Natural killer cell (primary cell): ENCODE results near the gene EVC. TPM values are rescaled to one million over a fixed set of nuclear protein-coding genes. Genes with fewer than 3 reads are reported as not detected.

Experiments
- ATAC-seq, 3 donors: fragments of 150-1000 bp in 2 of 3; fragments of 200-7000 bp in 1 of 3; cut with Tn5 transposase; 1 replicate in 1 of 3; 2 replicates in 2 of 3; pipeline ENCODE4 v1.10.0; 2021; ENCODE audit warnings: mild to moderate bottlenecking in 2 of 3, moderate library complexity in 2 of 3
- DNase-seq, 2 donors: peaks; one replicate each; pipeline versions ENCODE4 v3.0.0 to v3.0.0-alpha.2; 2013 to 2021; ENCODE audit warnings: mixed read lengths in 1 of 2
- H3K27ac ChIP-seq: one replicate; pipeline ENCODE4 v1.5.1; 2013; ENCODE audit warnings: mild to moderate bottlenecking, low read length
- H3K27me3 ChIP-seq: one replicate; pipeline ENCODE4 v1.6.1; 2013; ENCODE audit warnings: low read length; ENCODE audit not compliant: control insufficient read depth, insufficient read depth
- H3K36me3 ChIP-seq: one replicate; pipeline ENCODE4 v1.6.1; 2013; ENCODE audit warnings: low read length; ENCODE audit not compliant: control insufficient read depth, insufficient read depth
- H3K4me1 ChIP-seq: one replicate; pipeline ENCODE4 v1.6.1; 2013; ENCODE audit warnings: low read length; ENCODE audit not compliant: control insufficient read depth, insufficient read depth
- H3K4me3 ChIP-seq: one replicate; pipeline ENCODE4 v1.5.1; 2013; ENCODE audit warnings: low read length
- H3K9me3 ChIP-seq: one replicate; pipeline ENCODE4 v1.6.1; 2013; ENCODE audit warnings: low read length; ENCODE audit not compliant: control insufficient read depth, insufficient read depth
- H3K27ac Mint-ChIP-seq, 2 donors: one replicate each; pipeline ENCODE4 v1.8.0; 2022; ENCODE audit warnings: mild to moderate bottlenecking in 2 of 2, mixed read lengths in 2 of 2, moderate library complexity in 1 of 2
- H3K27me3 Mint-ChIP-seq, 2 donors: one replicate each; pipeline ENCODE4 v1.8.0; 2022; ENCODE audit warnings: low read depth in 2 of 2, mixed read lengths in 2 of 2
- H3K36me3 Mint-ChIP-seq: one replicate; pipeline ENCODE4 v1.8.0; 2022; ENCODE audit warnings: mixed read lengths
- H3K4me1 Mint-ChIP-seq, 2 donors: one replicate each; pipeline ENCODE4 v1.8.0; 2022; ENCODE audit warnings: mixed read lengths in 2 of 2
- H3K4me3 Mint-ChIP-seq: one replicate; pipeline ENCODE4 v1.8.0; 2022; ENCODE audit warnings: mild to moderate bottlenecking, moderate library complexity, mixed read lengths
- H3K9me3 Mint-ChIP-seq, 2 donors: one replicate each; pipeline ENCODE4 v1.8.0; 2022; ENCODE audit warnings: mixed read lengths in 2 of 2
- CTCF ChIP-seq: fragments of 200-600 bp; IDR thresholded peaks from one replicate; pipeline ENCODE4 v1.8.0; 2022; ENCODE audit warnings: antibody characterized with exemption
- WGBS: methylation state at CpG from one replicate; pipeline ENCODE4 v1.1.7; 2013; ENCODE audit warnings: missing lambda C conversion rate; ENCODE audit not compliant: insufficient coverage; 5-methylcytosine and 5-hydroxymethylcytosine counted together
- intact Hi-C: fragments of 100-400 bp; cut with micrococcal nuclease; formaldehyde crosslinking; loops from one replicate; pipeline ENCODE4 v1.14.2; 2022
- total RNA-seq, 4 donors: library from RNA; stranded (reverse); fragments of 120-200 nt in 1 of 4; gene quantifications; one replicate each; pipeline versions ENCODE4 v1.2.3 to v1.2.4, GENCODE V29; 2013 to 2022

Gene EVC
- total RNA-seq, 3 donors from 2014 or later (not counting 1 experiment from before 2014, with no cell fraction given): 0.18 to 2.9 (median 0.42) TPM

GRCh38 chr4:5715357-5715756, 4.4 kb downstream of the EVC start:
- Mint-ChIP-seq H3K27me3 (peaks cover 34 to 58% of the 10 kb centered on the region in 2 donors), H3K27ac (no peak overlapping the region), H3K9me3 (no peaks in the 10 kb centered on the region), H3K4me3 (no peak overlapping the region), H3K36me3 (no peaks in the 10 kb centered on the region), H3K4me1 (peaks cover 0 to 6% of the 10 kb centered on the region in 2 donors)
- Histone ChIP-seq H3K4me1 (peaks cover 4% of the 10 kb centered on the region), H3K36me3 (no peaks in the 10 kb centered on the region), H3K27me3 (no peaks in the 10 kb centered on the region), H3K9me3 (peaks cover 3% of the 10 kb centered on the region), H3K4me3 (no peak overlapping the region), H3K27ac (no peak overlapping the region)
- DNase-seq (no peak), ATAC-seq (no peak)
- intact Hi-C loops: no loop called here
- 0% methylated on average over 1 of the region's 2 CpGs for WGBS
- no peak for TF ChIP-seq CTCF

DNA sequence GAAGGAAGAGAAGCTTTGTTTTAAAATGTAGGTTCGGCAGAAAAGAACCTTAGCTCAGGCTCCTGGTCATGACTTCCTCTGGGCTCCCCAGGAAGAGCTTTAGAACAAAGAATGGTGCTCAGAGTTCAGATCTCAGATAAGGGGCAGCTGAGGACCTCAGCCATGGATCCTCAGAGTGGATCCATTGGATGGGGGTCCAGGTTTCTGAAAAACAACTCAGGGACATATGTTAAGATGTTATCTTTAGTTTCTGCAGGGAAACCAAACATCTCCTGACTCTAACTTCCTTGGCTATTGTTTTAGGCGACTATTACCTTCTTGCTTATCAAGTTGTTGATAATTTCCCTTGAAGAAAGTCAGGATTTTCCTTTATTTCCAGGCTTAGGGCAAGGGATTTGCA, 5.4 kb downstream of the EVC start:
- no peak for TF ChIP-seq CTCF
- no peak for ATAC-seq
- Mint-ChIP-seq H3K36me3 (no peaks in the 10 kb centered on the region), H3K9me3 (no peaks in the 10 kb centered on the region), H3K4me1 (no peaks in the 10 kb centered on the region), H3K4me3 (no peak overlapping the region), H3K27me3 (peaks cover 29 to 52% of the 10 kb centered on the region in 2 donors), H3K27ac (no peak overlapping the region)
- H3K9me3 ChIP-seq: peaks cover 3% of the 10 kb centered on the region
- no peak overlapping the region for H3K27ac ChIP-seq
- no peaks in the 10 kb centered on the region for H3K36me3 ChIP-seq
- no peaks in the 10 kb centered on the region for H3K4me1 ChIP-seq
- H3K4me3 ChIP-seq: no peak overlapping the region
- H3K27me3 ChIP-seq: no peaks in the 10 kb centered on the region
- intact Hi-C loops: no loop called here
- DNase-seq: no peak
- WGBS: 77% methylated on average over 2 of the region's 2 CpGs

- Histone ChIP-seq H3K9me3 (peaks cover 3% of the 10 kb centered on the region), H3K4me1 (no peaks in the 10 kb centered on the region), H3K36me3 (no peaks in the 10 kb centered on the region), H3K27ac (no peak overlapping the region), H3K4me3 (no peak overlapping the region), H3K27me3 (no peaks in the 10 kb centered on the region)
- WGBS: 76% methylated on average over 4 of the region's 4 CpGs
- H3K9me3 Mint-ChIP-seq: no peaks in the 10 kb centered on the region
- intact Hi-C loops: no loop called here
- no peaks in the 10 kb centered on the region for H3K4me1 Mint-ChIP-seq
- ATAC-seq (no peak), DNase-seq (no peak)
- H3K36me3 Mint-ChIP-seq: no peaks in the 10 kb centered on the region
- no peak overlapping the region for H3K27ac Mint-ChIP-seq
- H3K4me3 Mint-ChIP-seq: no peak overlapping the region
- TF ChIP-seq CTCF: no peak
- H3K27me3 Mint-ChIP-seq: peaks cover 19 to 41% of the 10 kb centered on the region in 2 donors
Observed at GRCh38 chr4:5717449-5718158, 6.6 kb downstream of the EVC start.

DNA sequence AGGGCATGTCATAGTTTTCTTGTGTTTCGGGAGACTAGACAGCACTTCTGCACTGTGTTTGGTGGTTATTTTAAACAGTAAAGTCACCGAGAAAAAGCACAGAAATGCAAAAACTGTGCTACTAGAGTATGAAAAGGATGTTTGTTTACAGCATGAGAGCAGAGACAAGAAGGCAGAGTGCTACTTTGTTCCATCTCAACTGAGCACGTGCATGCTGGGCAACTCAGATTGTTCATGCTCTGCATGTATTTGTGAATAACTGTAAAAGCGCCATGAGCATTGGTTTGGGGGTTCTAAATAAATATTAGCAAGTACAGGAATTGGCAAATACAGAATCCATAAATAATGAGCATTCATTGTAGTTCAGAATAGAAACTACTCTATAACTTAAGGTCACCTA, 7.4 kb downstream of the EVC start:
- ATAC-seq (no peak), DNase-seq (no peak)
- no peak for TF ChIP-seq CTCF
- Histone ChIP-seq H3K9me3 (peaks cover 3% of the 10 kb centered on the region), H3K36me3 (no peaks in the 10 kb centered on the region), H3K4me3 (no peak overlapping the region), H3K27ac (no peak overlapping the region), H3K4me1 (no peaks in the 10 kb centered on the region), H3K27me3 (no peaks in the 10 kb centered on the region)
- no peak overlapping the region for H3K27ac Mint-ChIP-seq
- no peaks in the 10 kb centered on the region for H3K4me1 Mint-ChIP-seq
- H3K9me3 Mint-ChIP-seq: no peaks in the 10 kb centered on the region
- no peak overlapping the region for H3K4me3 Mint-ChIP-seq
- no peaks in the 10 kb centered on the region for H3K36me3 Mint-ChIP-seq
- WGBS: 84% methylated on average over 3 of the region's 4 CpGs
- peaks cover 13 to 34% of the 10 kb centered on the region in 2 donors for H3K27me3 Mint-ChIP-seq
- intact Hi-C loops: no loop called here
